WTC11 (cell line): ENCODE measurements around the gene CNTNAP5. TPM values are rescaled to one million over a fixed set of nuclear protein-coding genes. Genes with fewer than 3 reads are reported as not detected.

Experiments
- ATAC-seq: fragments of 200-7000 bp; cut with Tn5 transposase; 2 replicates; pipeline ENCODE4 v1.10.0; 2021; ENCODE audit warnings: mild to moderate bottlenecking, moderate library complexity
- CTCF ChIA-PET: fragments of 300-600 bp; sonication (Branson Sonifier 250); formaldehyde crosslinking; loops from one replicate; lab custom pipeline; 2021; ENCODE audit warnings: antibody characterized with exemption; lab: Charles Lee
- POLR2A ChIA-PET: fragments of 350-600 bp; sonication (Branson Sonifier 250); formaldehyde crosslinking; loops from one replicate; lab custom pipeline; 2021; ENCODE audit warnings: antibody characterized with exemption; lab: Charles Lee
- DNase-seq: peaks from one replicate; pipeline ENCODE4 v3.0.0; 2021; ENCODE audit warnings: low spot score
- H3K27ac Mint-ChIP-seq: 2 replicates; pipeline ENCODE4 v1.8.0; 2021; ENCODE audit warnings: mixed read lengths
- H3K27me3 Mint-ChIP-seq: 2 replicates; pipeline ENCODE4 v1.8.0; 2021; ENCODE audit warnings: low read depth, mild to moderate bottlenecking, moderate library complexity, mixed read lengths
- H3K36me3 Mint-ChIP-seq: 2 replicates; pipeline ENCODE4 v1.8.0; 2021; ENCODE audit warnings: mixed read lengths
- H3K4me1 Mint-ChIP-seq: 2 replicates; pipeline ENCODE4 v1.8.0; 2022; ENCODE audit warnings: mixed read lengths
- H3K4me3 Mint-ChIP-seq: 2 replicates; pipeline ENCODE4 v1.8.0; 2021; ENCODE audit warnings: mild to moderate bottlenecking, moderate library complexity, mixed read lengths
- H3K9me3 Mint-ChIP-seq: 2 replicates; pipeline ENCODE4 v1.8.0; 2021; ENCODE audit warnings: mixed read lengths
- CBFB ChIP-seq: sonication (generic); formaldehyde crosslinking; IDR thresholded peaks from 2 replicates; pipeline ENCODE4 v1.8.1; 2022; ENCODE audit warnings: mild to moderate bottlenecking, low read depth, missing genetic modification reagents
- ETV6 ChIP-seq: sonication (generic); formaldehyde crosslinking; IDR thresholded peaks from 2 replicates; pipeline ENCODE4 v1.8.1; 2022; ENCODE audit warnings: mild to moderate bottlenecking, missing genetic modification reagents
- FOXK1 ChIP-seq: sonication (generic); formaldehyde crosslinking; IDR thresholded peaks from 2 replicates; pipeline ENCODE4 v1.8.0; 2022; ENCODE audit warnings: mild to moderate bottlenecking, moderate library complexity, missing genetic modification reagents
- GTF2I ChIP-seq: fragments of 250-450 bp; sonication (Bioruptor Pico); conservative IDR thresholded peaks from 2 replicates; pipeline ENCODE4 v1.4.0; 2021; ENCODE audit warnings: mild to moderate bottlenecking
- MLX ChIP-seq: sonication (generic); formaldehyde crosslinking; IDR thresholded peaks from 2 replicates; pipeline ENCODE4 v1.8.1; 2023; ENCODE audit warnings: mild to moderate bottlenecking, missing genetic modification reagents, moderate library complexity
- MXD4 ChIP-seq: fragments of 250-450 bp; sonication (Bioruptor Pico); IDR thresholded peaks from 2 replicates; pipeline ENCODE4 v1.8.0; 2021; ENCODE audit warnings: mild to moderate bottlenecking, moderate library complexity, borderline replicate concordance
- NFYB ChIP-seq: sonication (generic); formaldehyde crosslinking; conservative IDR thresholded peaks from 2 replicates; pipeline ENCODE4 v1.8.0; 2022; ENCODE audit warnings: low read depth, missing genetic modification reagents
- TEAD4 ChIP-seq: sonication (generic); formaldehyde crosslinking; IDR thresholded peaks from 2 replicates; pipeline ENCODE4 v1.8.0; 2022; ENCODE audit warnings: mild to moderate bottlenecking, missing genetic modification reagents
- TP53 ChIP-seq: sonication (generic); formaldehyde crosslinking; IDR thresholded peaks from 2 replicates; pipeline ENCODE4 v1.8.1; 2023; ENCODE audit warnings: mild to moderate bottlenecking, missing genetic modification reagents
- ZBTB21 ChIP-seq: sonication (generic); formaldehyde crosslinking; IDR thresholded peaks from 2 replicates; pipeline ENCODE4 v1.8.1; 2023; ENCODE audit warnings: mild to moderate bottlenecking, missing genetic modification reagents, borderline replicate concordance
- ZNF138 ChIP-seq: sonication (generic); formaldehyde crosslinking; conservative IDR thresholded peaks from 2 replicates; pipeline ENCODE4 v1.8.1; 2022; ENCODE audit warnings: mild to moderate bottlenecking, moderate library complexity, missing genetic modification reagents
- ZNF396 ChIP-seq: fragments of 250-450 bp; sonication (Bioruptor Pico); IDR thresholded peaks from 2 replicates; pipeline ENCODE4 v1.8.0; 2021; ENCODE audit warnings: mild to moderate bottlenecking, moderate library complexity, borderline replicate concordance
- ZNF425 ChIP-seq: fragments of 250-450 bp; sonication (Bioruptor Pico); conservative IDR thresholded peaks from 2 replicates; pipeline ENCODE4 v1.9.0; 2021; ENCODE audit warnings: mild to moderate bottlenecking
- ZNF512 ChIP-seq: sonication (generic); formaldehyde crosslinking; IDR thresholded peaks from 2 replicates; pipeline ENCODE4 v1.8.1; 2022; ENCODE audit warnings: missing genetic modification reagents, borderline replicate concordance
- total RNA-seq: library from RNA; stranded (reverse); gene quantifications from 3 replicates; pipeline ENCODE4 v1.2.3, GENCODE V29; 2021
- TF ChIP-seq, protein P1 (sequence below): sonication (generic); formaldehyde crosslinking; IDR thresholded peaks from 2 replicates; pipeline ENCODE4 v1.8.0; 2022; ENCODE audit warnings: mild to moderate bottlenecking, missing genetic modification reagents
- TF ChIP-seq, protein P2 (sequence below): sonication (generic); formaldehyde crosslinking; IDR thresholded peaks from 2 replicates; pipeline ENCODE4 v1.8.0; 2023; ENCODE audit warnings: missing genetic modification reagents
- TF ChIP-seq, protein P3 (sequence below): fragments of 200-600 bp; IDR thresholded peaks from 2 replicates; pipeline ENCODE4 v1.8.0; 2022; ENCODE audit warnings: antibody characterized with exemption
- TF ChIP-seq, protein P4 (sequence below): sonication (generic); formaldehyde crosslinking; IDR thresholded peaks from 2 replicates; pipeline ENCODE4 v1.8.1; 2022; ENCODE audit warnings: low read depth, mild to moderate bottlenecking, moderate library complexity, missing genetic modification reagents, borderline replicate concordance

Gene CNTNAP5
- total RNA-seq, 1 experiment from 2014 or later: 0.22 TPM

GRCh38 chr2:124725187-124725586 is 700.1 kb downstream of the CNTNAP5 start (continued):
- TF ChIP-seq, protein P1, sequence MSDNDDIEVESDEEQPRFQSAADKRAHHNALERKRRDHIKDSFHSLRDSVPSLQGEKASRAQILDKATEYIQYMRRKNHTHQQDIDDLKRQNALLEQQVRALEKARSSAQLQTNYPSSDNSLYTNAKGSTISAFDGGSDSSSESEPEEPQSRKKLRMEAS: no peak
- TF ChIP-seq ZNF425 (CRISPR knock-in tag): no peak
- TF ChIP-seq, protein P2, sequence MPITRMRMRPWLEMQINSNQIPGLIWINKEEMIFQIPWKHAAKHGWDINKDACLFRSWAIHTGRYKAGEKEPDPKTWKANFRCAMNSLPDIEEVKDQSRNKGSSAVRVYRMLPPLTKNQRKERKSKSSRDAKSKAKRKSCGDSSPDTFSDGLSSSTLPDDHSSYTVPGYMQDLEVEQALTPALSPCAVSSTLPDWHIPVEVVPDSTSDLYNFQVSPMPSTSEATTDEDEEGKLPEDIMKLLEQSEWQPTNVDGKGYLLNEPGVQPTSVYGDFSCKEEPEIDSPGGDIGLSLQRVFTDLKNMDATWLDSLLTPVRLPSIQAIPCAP (CRISPR knock-in tag): no peak
- TF ChIP-seq ZBTB21: no peak
- no peak for TF ChIP-seq ETV6 (CRISPR knock-in tag)

DNA sequence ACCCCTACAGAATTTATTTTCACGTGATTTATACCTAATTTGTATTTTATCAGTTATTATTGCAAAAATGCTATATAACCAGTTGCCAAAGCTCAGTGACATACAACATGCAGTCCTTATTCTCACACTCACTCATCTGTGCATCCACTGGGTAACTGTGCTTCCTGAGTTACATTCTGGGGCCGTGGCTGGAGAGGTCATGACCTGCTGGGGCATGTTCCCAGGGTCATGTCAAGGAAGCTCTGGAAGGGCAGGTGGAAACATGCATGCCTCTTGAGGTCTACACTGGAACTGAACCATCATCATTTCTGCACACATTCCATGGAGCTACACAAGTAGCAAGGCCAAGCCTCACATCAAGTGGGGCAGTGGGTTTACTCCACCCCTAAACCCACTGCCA is 715.5 kb downstream of the CNTNAP5 start:
- DNase-seq (no peak), ATAC-seq (no peak)
- no peak for TF ChIP-seq CBFB (CRISPR knock-in tag)
- TF ChIP-seq, protein P3, sequence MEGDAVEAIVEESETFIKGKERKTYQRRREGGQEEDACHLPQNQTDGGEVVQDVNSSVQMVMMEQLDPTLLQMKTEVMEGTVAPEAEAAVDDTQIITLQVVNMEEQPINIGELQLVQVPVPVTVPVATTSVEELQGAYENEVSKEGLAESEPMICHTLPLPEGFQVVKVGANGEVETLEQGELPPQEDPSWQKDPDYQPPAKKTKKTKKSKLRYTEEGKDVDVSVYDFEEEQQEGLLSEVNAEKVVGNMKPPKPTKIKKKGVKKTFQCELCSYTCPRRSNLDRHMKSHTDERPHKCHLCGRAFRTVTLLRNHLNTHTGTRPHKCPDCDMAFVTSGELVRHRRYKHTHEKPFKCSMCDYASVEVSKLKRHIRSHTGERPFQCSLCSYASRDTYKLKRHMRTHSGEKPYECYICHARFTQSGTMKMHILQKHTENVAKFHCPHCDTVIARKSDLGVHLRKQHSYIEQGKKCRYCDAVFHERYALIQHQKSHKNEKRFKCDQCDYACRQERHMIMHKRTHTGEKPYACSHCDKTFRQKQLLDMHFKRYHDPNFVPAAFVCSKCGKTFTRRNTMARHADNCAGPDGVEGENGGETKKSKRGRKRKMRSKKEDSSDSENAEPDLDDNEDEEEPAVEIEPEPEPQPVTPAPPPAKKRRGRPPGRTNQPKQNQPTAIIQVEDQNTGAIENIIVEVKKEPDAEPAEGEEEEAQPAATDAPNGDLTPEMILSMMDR: no peak
- TF ChIP-seq MXD4 (CRISPR knock-in tag): no peak
- TF ChIP-seq TP53: no peak
- no peak for TF ChIP-seq ZNF396
- TF ChIP-seq NFYB (CRISPR knock-in tag): no peak
- no peak for TF ChIP-seq ZNF425 (CRISPR knock-in tag)
- no peak for TF ChIP-seq ZNF138
- no peak for TF ChIP-seq ZNF512
- TF ChIP-seq MLX (CRISPR knock-in tag): no peak
- TF ChIP-seq, protein P1: no peak
- no peak for TF ChIP-seq FOXK1 (CRISPR knock-in tag)
- no peak for TF ChIP-seq TEAD4 (CRISPR knock-in tag)
- TF ChIP-seq, protein P4, sequence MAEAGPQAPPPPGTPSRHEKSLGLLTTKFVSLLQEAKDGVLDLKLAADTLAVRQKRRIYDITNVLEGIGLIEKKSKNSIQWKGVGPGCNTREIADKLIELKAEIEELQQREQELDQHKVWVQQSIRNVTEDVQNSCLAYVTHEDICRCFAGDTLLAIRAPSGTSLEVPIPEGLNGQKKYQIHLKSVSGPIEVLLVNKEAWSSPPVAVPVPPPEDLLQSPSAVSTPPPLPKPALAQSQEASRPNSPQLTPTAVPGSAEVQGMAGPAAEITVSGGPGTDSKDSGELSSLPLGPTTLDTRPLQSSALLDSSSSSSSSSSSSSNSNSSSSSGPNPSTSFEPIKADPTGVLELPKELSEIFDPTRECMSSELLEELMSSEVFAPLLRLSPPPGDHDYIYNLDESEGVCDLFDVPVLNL: no peak
- TF ChIP-seq GTF2I (CRISPR knock-in tag): no peak
- no peak overlapping the region for H3K27ac Mint-ChIP-seq
- H3K36me3 Mint-ChIP-seq: no peaks in the 10 kb centered on the region
- H3K27me3 Mint-ChIP-seq: no peaks in the 10 kb centered on the region
- ChIA-PET CTCF (no interaction called here), POLR2A (no interaction called here)
- peaks cover 4% of the 10 kb centered on the region for H3K4me1 Mint-ChIP-seq
- peaks cover 4% of the 10 kb centered on the region; the same call in 1 of the 2 replicates for H3K9me3 Mint-ChIP-seq
- H3K4me3 Mint-ChIP-seq: no peak overlapping the region
